ENCODE results near the gene CFAP90.
A peak's percentile ranks its signal among the peaks of the same experiment; 100 is the strongest.

Gene CFAP90

GRCh38 chr5:7850395-7851239 is at the start of gene CFAP90:
Gene CFAP90 (minus strand): TSS chr5:7851133. CDS start chr5:7851021, 112 bp downstream.
- Histone ChIP-seq H3K4me3 (peak within 1 kb of the TSS; percentile 19 to 52 (median 42)), H3K27ac (peak within 1 kb of the TSS in 4 of 21 experiments; percentile 44 to 58 (median 53))

GRCh38 chr5:7897014-7897600 is 46.2 kb upstream of the CFAP90 start:
- no peak overlapping the region for H3K4me3 ChIP-seq
- H3K27ac ChIP-seq = no peak overlapping the region

GRCh38 chr5:7894860-7895259 is 43.9 kb upstream of the CFAP90 start:
- Histone ChIP-seq H3K27ac (no peak overlapping the region), H3K4me3 (no peak overlapping the region)

GRCh38 chr5:7894439-7894838 is 43.5 kb upstream of the CFAP90 start:
- no peak overlapping the region for H3K4me3 ChIP-seq
- no peak overlapping the region for H3K27ac ChIP-seq

GRCh38 chr5:7888901-7889300 is 38.0 kb upstream of the CFAP90 start:
- Histone ChIP-seq H3K4me3 (no peak overlapping the region), H3K27ac (no peak overlapping the region)

GRCh38 chr5:7886849-7887475 is 36.0 kb upstream of the CFAP90 start:
- H3K4me3 ChIP-seq = no peak overlapping the region
- no peak overlapping the region for H3K27ac ChIP-seq

- no peak overlapping the region for H3K4me3 ChIP-seq
- no peak overlapping the region for H3K27ac ChIP-seq
These were observed 33.7 kb upstream of the CFAP90 start for GRCh38 chr5:7884491-7885267.

- H3K27ac ChIP-seq = no peak overlapping the region
- H3K4me3 ChIP-seq = no peak overlapping the region
These were observed 32.0 kb upstream of the CFAP90 start for GRCh38 chr5:7882926-7883325.

- Histone ChIP-seq H3K27ac (no peak overlapping the region), H3K4me3 (no peak overlapping the region)
These were observed 30.9 kb upstream of the CFAP90 start for GRCh38 chr5:7881816-7882215.

GRCh38 chr5:7881091-7881490 is 30.2 kb upstream of the CFAP90 start:
- H3K27ac ChIP-seq = no peak overlapping the region
- no peak overlapping the region for H3K4me3 ChIP-seq

GRCh38 chr5:7878381-7878873 is 27.5 kb upstream of the CFAP90 start:
- peak overlapping the region in 2 of 21 experiments; percentile 16 to 20 for H3K27ac ChIP-seq

GRCh38 chr5:7877851-7878250 is 26.9 kb upstream of the CFAP90 start:
- Histone ChIP-seq H3K27ac (peak overlapping the region in 4 of 21 experiments; percentile 16 to 46 (median 30)), H3K4me3 (no peak overlapping the region)

More at GRCh38 chr5:7878381-7878873, 27.5 kb upstream of the CFAP90 start:
- H3K4me3 ChIP-seq = no peak overlapping the region

GRCh38 chr5:7876867-7877266 is 25.9 kb upstream of the CFAP90 start:
- H3K4me3 ChIP-seq = no peak overlapping the region
- no peak overlapping the region for H3K27ac ChIP-seq

- no peak overlapping the region for H3K27ac ChIP-seq
- no peak overlapping the region for H3K4me3 ChIP-seq
These were observed 24.2 kb upstream of the CFAP90 start for GRCh38 chr5:7875151-7875550.

GRCh38 chr5:7874639-7875038 is 23.7 kb upstream of the CFAP90 start:
- H3K27ac ChIP-seq = no peak overlapping the region
- H3K4me3 ChIP-seq = no peak overlapping the region

- Histone ChIP-seq H3K27ac (peak overlapping the region in 5 of 21 experiments; percentile 1 to 60 (median 24)), H3K4me3 (no peak overlapping the region)
These were observed 22.3 kb upstream of the CFAP90 start for GRCh38 chr5:7873216-7873615.

- Histone ChIP-seq H3K4me3 (no peak overlapping the region), H3K27ac (peak overlapping the region in 4 of 21 experiments; percentile 1 to 60 (median 38))
These were observed 21.7 kb upstream of the CFAP90 start for GRCh38 chr5:7872517-7873130.

- H3K27ac ChIP-seq = no peak overlapping the region
- no peak overlapping the region for H3K4me3 ChIP-seq
These were observed 20.7 kb upstream of the CFAP90 start for GRCh38 chr5:7871653-7872052.

- Histone ChIP-seq H3K27ac (peak overlapping the region; percentile 55 to 97 (median 91)), H3K4me3 (peak overlapping the region; percentile 96 to 100 (median 99))
These were observed 18.7 kb upstream of the CFAP90 start for GRCh38 chr5:7869474-7870136.
